Colon (tissue), 2 donors: ENCODE measurements around the gene SLC35B4.

ENCODE experiments used
- FAIRE-seq: peaks from 2 replicates; lab custom pipeline; 2012; peaks lifted over from hg19 to GRCh38; lab: Jason Lieb, UNC
- donor health status: control.
- donor health status: control.

SLC35B4 gene, protein sequence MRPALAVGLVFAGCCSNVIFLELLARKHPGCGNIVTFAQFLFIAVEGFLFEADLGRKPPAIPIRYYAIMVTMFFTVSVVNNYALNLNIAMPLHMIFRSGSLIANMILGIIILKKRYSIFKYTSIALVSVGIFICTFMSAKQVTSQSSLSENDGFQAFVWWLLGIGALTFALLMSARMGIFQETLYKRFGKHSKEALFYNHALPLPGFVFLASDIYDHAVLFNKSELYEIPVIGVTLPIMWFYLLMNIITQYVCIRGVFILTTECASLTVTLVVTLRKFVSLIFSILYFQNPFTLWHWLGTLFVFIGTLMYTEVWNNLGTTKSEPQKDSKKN

DNA sequence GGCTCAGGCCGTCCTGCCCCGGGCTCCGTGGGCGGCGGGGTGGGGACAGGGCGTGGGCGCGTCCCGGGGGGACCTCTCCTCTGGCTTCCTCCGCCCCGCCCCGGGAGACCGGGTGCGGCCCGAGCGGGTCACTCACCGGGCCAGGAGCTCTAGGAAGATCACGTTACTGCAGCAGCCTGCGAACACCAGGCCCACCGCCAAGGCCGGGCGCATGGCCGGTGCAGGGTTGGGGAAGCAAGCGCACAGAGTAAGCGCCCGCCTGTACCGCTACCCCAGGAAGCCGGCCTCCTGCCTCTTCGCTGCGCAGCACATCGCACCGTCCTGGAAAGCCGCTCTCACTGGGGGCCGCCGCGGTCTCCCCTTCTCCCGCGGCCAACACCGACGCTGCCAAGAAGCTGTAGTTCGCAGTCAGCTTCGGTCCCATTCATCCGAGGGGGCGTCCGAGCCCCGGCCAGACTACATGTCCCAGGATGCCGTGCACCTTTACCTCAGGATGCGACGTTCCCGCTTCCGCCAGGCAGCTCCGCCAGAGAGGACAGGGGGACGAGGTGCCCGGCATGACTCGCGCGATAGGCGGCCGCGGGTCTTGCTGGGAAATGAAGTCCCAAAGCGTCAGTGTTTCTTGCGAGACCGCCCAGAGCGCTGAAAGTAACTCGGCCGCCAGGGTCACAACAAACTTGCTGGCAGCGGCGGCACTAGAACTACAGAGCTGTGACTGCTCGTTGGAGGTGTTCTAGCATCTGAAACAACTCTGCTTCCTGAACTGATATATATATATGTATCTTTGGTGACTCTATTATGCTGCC, at the start of gene SLC35B4:
SLC35B4 (minus strand) TSS at position 392 of the 806 bp plus-strand sequence; CDS start at position 213, 179 bp downstream.
- no peak for FAIRE-seq

DNA sequence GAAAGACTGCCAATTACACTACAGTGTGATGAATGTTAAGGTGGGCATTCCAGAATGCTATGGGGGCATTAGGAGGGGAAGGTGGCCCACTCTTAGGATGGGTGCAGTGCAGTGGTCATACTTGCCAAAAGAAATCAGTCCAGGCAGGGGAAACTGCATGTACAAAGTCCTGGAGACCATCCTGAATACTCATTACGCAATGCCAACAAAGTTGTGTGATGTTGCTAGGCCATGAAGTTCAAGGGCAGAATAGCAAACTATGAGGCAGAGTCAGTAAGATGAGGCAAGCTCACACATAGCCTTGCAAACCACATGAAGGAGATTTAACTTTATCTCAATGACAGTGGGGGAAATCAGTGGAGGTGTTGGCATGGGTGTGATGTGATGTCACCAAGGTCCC, 49.8 kb upstream of the SLC35B4 start:
- no peak for FAIRE-seq

DNA sequence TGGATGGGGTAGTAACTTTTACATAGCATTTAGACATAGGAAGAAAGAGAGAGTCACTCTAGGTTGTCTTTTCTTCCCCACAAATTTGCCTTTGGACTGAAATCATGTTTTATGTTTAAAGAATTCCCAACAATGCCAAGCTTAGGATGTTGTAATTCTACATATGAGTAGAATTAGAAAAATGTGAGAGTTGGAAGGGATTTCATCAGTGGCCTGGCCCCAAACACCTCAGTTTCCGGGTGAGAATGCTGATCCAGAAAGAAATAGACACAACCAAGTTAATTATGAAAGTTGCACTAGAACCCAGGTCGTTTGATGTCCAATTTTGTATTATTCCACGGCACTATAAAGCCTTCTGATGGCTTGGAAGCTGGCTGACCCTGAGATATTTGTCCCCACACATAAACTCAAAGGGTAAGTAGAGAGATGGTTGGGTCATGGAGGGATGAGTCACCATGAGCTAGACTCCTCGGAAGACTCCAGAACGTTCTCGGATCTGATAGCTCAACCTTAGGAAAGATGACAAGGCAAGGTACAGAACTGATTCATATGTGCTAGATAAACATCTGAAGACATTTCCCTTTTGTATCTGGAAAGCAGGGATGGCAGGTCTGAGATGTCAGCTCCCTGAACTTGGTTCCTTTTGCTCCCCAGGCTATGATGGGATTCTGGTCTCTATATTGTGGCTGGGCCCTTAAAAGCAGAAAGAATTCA, 48.8 kb upstream of the SLC35B4 start:
- FAIRE-seq: no peak

DNA sequence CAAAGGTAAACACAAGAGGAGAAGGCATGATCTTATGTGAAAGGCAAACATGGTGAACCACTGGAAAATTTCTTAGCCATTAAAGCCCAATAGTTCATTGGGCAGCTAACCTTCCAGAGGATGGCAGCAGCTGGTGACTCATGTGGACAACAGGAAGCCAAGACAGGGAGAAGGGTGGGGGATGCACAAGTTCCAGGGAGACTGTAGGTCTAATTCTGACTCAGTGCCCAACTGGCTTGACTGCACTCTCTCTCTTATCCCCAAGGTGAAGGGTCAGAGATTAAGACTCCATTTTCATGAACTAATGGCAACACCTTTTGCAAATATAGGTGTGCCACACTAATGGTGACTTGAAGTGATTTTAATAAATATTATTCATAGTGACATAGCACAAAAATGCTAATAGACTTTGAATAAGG, 47.9 kb upstream of the SLC35B4 start:
- FAIRE-seq: no peak

DNA sequence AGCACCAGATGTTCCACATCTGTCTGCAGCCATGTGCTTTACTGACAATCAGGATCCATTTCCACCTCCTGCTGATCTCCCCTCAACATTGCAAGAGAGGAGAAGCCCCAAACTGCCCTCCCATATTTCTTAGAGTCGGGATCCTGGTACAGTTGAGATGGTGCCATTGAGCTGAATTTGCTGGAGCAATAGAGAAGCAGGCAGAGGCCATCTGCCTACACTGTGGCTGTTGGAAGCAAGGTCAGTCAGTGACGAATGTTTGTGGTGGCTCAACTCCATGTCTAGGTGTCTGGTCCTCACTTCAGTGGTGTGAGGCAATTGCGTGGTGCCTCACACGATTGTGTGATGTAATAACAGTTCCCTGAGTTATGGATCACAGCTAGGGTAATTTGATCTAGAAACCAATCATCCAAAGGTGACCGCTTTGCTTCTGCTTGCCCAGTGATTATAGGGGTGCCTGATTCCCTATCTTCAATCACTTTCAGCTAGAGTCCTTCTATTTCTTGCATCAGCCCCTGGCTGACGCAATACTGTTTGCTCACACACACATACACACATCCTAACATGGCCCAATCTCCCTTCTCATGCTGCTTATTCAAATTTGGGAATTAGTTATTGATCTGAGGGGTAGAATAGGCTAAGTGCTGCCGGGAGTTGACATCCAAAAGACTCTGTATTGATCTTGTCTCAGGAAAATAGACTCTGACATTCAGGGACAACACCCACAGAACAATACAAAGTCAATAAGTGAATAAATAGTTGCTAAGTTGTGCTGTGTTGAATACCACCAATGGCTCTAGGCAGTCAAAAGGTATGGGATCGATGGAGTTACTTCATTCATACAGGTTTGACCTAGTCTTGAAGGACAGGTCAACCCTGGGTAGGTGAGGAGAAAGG, 46.1 kb upstream of the SLC35B4 start:
- no peak for FAIRE-seq

DNA sequence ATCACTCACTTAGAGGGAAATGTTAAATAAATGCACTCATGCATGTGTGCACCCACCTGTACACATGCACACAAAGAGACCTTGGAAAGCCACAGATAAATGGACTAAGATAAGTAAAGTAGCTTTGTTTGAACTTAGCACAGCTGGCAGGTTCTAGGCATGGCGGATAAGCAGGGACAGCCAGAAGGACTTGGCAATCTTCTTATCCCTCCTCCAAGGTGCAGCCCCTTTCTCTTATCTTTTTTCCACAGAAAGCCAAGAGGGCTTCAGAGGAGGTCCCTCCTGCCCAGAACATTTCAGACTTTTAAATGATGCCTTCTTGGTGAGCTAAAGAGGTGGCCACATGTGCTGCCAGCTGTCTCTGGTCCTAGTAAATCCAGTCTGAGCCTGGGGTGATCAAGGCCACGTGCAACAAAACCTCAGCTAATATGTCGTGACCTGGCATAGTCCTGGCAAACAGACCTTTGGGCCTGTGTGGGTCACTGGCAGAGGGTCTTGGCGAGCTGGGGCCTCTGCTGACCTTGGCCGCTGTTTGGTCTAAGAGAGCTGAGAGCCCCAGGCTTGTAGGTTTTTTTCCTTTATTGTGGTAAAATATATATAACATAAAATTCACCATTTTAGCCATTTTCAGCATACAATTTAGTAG, 43.2 kb upstream of the SLC35B4 start:
- no peak for FAIRE-seq

DNA sequence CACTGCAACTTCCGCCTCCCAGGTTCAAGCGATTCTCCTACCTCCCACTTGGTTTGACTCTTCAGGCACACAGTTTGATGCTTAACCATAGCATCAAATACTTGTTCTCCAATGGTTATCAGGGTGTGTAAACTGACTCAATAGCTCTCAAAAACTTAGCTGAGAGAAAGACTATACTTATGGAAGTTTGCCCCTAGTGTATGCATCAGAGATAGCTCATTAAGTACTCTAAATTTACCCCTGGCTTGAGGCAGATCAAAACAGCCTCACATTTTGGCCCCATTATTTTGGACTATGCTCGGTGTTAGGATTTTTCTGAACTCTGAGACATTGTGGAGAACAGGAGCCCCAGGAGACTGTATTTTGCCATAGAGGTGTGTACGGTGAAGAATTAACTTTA, 40.8 kb upstream of the SLC35B4 start:
- no peak for FAIRE-seq

DNA sequence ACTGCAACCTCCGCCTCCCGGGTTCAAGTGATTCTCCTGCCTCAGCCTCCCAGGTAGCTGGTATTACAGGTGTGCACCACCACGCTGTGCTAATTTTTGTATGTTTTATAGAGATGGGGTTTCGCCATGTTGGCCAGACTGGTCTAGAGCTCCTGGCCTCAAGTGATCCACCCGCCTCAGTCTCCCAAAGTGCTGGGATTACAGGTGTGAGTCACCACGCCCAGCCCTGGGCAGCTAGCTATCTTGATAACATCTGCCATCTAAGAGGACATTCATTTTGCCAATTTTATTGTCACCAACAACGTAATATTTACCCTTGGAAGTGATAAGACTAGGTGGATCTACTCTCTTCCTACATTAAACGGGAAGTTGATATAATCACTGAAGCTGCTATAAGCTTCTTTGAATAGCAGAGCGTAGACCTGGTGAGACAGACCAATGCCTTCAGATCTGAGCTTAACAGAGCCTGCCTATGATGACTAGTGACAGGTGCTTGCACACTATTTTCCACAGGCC, 39.7 kb upstream of the SLC35B4 start:
- no peak for FAIRE-seq

DNA sequence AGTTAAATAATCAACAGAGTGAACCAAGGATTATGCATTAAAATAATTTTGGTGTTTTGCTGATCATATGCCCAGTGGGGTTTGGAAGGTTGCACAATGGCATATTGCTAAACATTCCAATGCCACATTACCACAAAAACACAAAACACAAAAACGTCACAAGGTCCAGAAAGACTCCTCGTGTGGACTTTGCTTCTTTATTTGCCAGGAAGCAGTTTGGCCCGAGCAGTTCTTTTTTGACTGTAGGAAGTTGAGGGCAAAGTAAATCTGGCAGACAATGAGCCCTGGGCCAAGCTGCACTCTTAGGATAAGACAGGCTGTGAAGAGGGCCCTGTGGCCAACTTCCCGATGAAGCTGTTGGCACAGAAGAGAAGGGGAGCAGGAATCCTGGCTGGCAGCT, 39.2 kb upstream of the SLC35B4 start:
- FAIRE-seq: no peak

DNA sequence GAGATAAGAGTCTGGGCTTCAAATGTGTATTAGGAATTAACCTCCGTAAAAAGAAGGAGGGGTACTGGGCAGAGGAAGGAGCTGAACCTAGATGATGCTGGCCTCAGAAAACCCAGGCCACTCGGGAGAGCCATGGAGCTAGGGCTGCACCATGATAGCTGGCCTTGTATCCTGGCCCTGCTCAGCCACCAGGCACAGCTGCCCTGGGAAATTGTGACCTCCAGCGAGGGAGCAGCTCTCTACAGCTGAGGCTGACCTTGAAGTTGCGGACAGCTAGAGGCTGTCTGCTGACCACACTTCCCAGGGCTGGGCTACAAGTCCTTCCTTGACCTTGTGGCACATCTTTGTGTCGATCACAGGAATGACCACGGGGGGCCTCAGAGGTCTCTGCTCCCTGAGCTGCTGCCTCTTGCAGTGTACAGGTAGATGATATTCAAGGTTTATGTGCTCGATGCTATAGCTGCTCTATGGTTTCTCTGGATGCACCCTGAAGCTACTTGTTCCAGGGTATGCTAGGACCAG, 38.3 kb upstream of the SLC35B4 start:
- FAIRE-seq: no peak

DNA sequence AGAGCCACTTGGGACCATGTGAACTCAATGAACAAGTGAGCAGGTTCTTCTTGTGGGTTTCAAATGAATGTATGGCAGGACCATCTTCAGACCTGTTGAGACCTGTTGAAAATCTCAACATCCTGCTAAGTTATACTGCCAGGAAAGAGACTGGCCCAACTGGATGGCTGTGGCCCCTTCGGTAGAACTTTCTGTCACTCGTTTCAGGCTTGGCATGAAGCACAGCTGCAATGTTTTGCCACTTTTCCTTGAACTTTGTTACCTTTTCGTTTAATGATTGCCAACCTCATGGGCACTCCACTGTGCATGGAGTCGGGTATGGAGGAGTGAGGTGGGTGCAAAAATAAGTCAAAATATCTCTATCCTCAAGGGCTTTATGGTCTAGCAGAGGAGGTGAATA, 36.7 kb upstream of the SLC35B4 start:
- no peak for FAIRE-seq

DNA sequence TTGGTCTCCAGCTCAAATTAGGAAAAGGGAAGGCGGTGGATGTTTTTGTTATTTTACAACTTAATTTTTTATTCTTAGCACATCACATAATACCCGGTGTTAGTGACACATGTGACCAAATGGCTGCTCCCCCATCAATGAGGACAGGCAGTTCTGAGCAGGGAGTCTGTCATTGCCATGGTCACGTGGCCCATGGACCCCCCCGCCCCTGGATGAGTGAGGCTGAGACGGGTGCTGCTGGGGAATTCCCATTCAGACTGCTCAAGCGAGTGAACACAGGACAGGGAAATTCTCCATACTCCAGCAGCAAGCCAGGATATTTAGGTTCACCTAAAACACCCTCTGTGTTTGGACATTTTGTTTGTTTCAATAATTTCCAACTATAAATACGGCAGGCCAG, 34.7 kb upstream of the SLC35B4 start:
- no peak for FAIRE-seq

DNA sequence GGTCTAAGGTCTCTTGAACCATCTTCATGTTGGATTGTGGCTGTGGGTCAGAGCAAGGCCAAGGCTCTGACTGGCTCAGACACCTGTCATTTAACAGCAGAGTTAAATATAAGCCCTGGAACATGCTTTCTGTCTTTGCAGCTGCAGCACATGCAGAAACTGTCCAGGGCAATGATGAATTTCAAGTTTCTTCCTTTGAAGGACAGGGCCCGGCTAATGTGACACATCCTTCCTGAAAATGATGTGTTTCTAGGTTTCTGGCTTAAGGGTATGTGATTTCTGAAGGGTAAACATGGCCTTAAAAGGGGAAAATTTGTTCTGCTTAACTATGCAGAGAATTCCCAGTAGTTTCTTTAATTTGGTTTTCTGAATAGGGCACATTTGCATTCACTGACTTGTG, 34.0 kb upstream of the SLC35B4 start:
- FAIRE-seq: no peak

DNA sequence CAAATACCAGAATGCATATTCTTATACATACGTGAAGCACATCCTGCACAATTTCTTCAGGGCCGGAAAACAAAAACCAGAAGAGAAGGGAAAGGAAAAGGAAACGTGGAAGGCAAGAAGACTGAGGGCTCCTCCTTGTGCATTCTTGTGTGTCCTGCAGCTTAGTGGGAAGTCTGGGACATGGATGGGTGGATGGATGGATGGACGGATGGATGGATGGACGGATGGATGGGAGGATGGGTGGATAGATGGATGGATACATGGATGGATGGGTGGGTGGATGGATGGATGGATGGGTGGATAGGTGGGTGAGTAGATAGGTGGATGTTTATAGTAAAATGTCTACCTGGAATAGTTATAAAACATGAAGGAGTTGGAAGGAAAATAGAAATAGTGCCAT, 30.8 kb upstream of the SLC35B4 start:
- FAIRE-seq: no peak

DNA sequence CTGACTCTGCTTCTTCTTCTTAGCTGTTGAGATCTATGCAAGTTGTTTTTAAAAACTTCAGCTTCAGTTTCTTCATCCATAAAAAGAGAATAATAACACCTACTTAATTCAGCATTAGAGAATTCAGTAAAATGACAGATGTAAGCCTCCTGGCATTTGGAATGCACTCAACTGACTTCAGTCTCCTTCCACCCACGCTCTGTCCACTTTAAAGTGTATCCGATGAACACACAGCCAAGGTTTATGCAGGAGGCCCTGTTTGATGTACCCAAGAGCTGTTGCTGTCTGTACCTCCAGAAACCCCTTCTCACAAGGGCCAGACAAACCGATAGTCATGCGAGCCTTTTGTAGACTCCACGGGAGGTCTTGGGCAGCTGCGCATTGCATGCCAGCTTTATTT, 27.1 kb upstream of the SLC35B4 start:
- FAIRE-seq: no peak

DNA sequence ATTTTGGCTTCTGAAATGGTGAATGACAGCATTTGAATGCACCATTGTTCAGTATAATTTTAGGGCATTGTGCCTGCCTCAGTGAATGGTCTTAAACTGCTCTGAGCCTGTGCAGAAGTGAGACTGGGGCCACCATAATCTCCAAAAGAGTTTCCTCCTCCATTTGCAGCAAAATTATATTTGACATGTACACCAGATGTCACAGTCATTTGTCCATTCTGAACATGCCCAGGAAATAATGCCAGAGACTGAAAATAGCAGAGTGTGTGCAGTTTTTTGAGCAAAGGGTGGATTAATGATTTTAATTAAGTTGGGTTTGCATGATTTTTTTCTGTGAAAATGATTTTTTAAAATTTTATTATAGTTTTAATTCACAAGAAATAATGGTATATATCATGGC, 26.4 kb upstream of the SLC35B4 start:
- no peak for FAIRE-seq

DNA sequence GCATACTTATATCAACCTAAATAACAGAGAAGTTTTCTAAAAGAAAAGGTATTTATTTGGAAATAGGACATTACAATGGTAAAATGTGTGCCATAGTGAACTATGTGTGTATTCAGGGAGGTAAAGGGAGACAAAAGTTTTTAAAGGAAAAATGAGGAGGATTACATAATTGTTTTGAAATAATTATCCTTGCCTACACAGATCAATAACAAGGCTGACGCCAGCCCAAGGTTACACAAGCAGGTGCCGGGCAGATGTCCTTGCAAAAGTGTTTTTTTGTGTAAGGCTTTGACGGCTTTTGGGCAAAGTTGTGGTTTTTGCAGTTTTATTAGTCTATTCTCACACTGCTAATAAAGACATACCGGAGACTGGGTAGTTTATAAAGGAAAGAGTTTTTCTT, 22.7 kb upstream of the SLC35B4 start:
- FAIRE-seq: no peak

DNA sequence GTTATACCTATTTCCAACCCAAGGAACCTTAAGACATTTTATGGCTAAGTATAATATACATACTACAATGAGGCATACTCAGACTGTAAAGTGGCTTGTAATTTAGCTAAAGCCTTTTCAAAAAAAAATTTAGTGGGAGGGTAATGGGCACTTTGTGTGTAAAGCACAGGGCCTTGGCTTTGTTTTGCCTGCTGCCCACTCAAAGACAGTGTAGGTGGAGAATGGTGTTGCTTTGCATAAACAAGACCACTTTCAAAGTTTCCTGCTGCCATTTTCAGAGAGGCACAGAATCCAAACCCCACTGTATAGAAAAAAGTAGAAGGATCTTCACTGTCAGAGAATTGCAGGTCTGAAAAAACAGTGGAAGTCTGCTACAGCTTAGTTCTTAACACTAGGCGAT, 21.2 kb upstream of the SLC35B4 start:
- no peak for FAIRE-seq

DNA sequence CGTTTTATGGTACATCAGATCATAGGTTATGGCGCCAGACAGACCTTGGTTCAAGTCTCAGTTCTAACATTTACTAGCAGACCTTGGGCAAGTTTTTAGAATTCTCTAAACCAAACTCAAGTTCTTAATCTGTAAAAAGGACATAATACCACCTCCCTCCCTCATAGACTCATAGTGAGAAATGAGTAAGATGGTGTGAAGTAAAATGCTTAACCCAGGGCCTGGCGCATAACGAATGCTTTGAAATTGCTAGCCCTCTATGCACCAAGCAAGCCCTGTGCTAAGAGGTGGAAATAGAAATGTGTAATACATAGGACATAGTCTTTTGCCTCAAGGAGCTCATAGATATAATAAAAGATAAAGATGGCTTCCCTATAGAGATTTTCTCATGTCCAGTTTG, 17.7 kb upstream of the SLC35B4 start:
- FAIRE-seq: no peak

DNA sequence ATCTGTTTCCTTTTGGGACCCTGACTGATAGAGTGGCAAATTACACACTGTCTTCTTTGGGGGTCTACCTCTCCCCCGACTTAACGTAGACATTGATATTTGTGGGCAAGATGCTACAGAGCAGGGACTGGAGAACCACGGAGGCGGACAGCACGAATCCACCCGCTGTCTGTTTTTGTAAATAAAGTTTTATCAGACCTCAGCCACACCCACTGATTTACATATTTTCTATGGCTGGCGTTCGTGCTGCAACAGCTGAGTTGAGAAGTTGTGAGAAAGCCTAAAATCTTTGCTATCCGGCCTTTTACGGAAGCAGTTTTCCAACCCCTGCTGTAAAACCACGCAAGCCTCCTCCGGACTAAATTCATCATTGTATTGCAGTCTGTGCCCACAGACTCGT, 17.2 kb upstream of the SLC35B4 start:
- no peak for FAIRE-seq

DNA sequence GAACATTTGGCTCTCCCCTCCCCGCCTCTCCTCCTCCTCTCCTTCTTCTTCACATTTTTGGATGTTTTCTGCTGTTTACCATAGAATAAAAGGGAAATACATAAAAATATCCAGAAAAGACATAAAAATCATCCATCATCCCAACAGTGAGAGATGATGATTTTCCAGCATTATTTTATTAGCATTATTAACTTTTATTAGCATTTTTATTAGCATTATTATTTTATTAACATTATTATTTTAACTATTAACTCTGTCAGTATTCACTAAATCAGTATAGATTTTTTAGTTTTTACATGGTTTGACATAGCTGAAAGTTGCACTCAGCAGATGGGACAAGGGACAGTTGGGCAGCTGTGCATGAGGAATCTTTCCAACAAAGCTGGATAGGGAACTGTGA, 16.2 kb upstream of the SLC35B4 start:
- no peak for FAIRE-seq
